NCI-H524 treated with DMSO at 0.1 percent for 48 hours (cell line): ENCODE measurements around the gene CGN.

Source experiments
- DNase-seq: peaks from one replicate; lab custom pipeline; 2025; lab: John Stamatoyannopoulos, UW

Gene CGN

GRCh38 chr1:151510957-151511635 is at the start of gene CGN:
CGN (plus strand) TSS chr1:151511387; CDS start chr1:151518520, 7,133 bp downstream.
- peak; percentile 68 for DNase-seq

- DNase-seq: no peak
Measured at GRCh38 chr1:151461694-151462093, 49.5 kb upstream of the CGN start.

GRCh38 chr1:151465026-151465425 is 46.2 kb upstream of the CGN start:
- DNase-seq: no peak

GRCh38 chr1:151472856-151473731 is 38.1 kb upstream of the CGN start:
- no peak for DNase-seq

- DNase-seq: no peak
Measured at GRCh38 chr1:151474745-151475144, 36.4 kb upstream of the CGN start.

- no peak for DNase-seq
Measured at GRCh38 chr1:151475175-151475574, 36.0 kb upstream of the CGN start.

GRCh38 chr1:151476083-151476482 is 35.1 kb upstream of the CGN start:
- DNase-seq: no peak

GRCh38 chr1:151477066-151477465 is 34.1 kb upstream of the CGN start:
- no peak for DNase-seq

- DNase-seq: no peak
Measured at GRCh38 chr1:151478140-151478812, 32.9 kb upstream of the CGN start.

- DNase-seq: no peak
Measured at GRCh38 chr1:151478923-151479322, 32.3 kb upstream of the CGN start.

GRCh38 chr1:151479462-151479861 is 31.7 kb upstream of the CGN start:
- no peak for DNase-seq

- DNase-seq: no peak
Measured at GRCh38 chr1:151482017-151482416, 29.2 kb upstream of the CGN start.

GRCh38 chr1:151485685-151486255 is 25.4 kb upstream of the CGN start:
- DNase-seq: no peak

GRCh38 chr1:151486557-151486956 is 24.6 kb upstream of the CGN start:
- no peak for DNase-seq

GRCh38 chr1:151491641-151492040 is 19.5 kb upstream of the CGN start:
- no peak for DNase-seq

GRCh38 chr1:151492120-151492519 is 19.1 kb upstream of the CGN start:
- DNase-seq: no peak

GRCh38 chr1:151493042-151493441 is 18.1 kb upstream of the CGN start:
- no peak for DNase-seq

- no peak for DNase-seq
Measured at GRCh38 chr1:151494741-151495281, 16.4 kb upstream of the CGN start.

- no peak for DNase-seq
Measured at GRCh38 chr1:151495316-151495715, 15.9 kb upstream of the CGN start.

- no peak for DNase-seq
Measured at GRCh38 chr1:151499365-151499764, 11.8 kb upstream of the CGN start.

GRCh38 chr1:151499930-151500329 is 11.3 kb upstream of the CGN start:
- no peak for DNase-seq

- DNase-seq: no peak
Measured at GRCh38 chr1:151501474-151501873, 9.7 kb upstream of the CGN start.
